PC-9 (cell line): ENCODE results near the gene EIF3I.

ENCODE experiments used
- EZH2 ChIP-seq: fragments of 200-600 bp; sonication (generic); IDR thresholded peaks from 2 replicates; pipeline ENCODE4 v1.8.0; 2017; ENCODE audit warnings: antibody characterized with exemption, low read depth
- TF ChIP-seq, protein P1 (sequence below): fragments of 200-600 bp; sonication (generic); conservative IDR thresholded peaks from 2 replicates; pipeline ENCODE4 v1.6.1; 2017; ENCODE audit warnings: mixed run types, antibody characterized with exemption, mild to moderate bottlenecking, moderate library complexity

DNA sequence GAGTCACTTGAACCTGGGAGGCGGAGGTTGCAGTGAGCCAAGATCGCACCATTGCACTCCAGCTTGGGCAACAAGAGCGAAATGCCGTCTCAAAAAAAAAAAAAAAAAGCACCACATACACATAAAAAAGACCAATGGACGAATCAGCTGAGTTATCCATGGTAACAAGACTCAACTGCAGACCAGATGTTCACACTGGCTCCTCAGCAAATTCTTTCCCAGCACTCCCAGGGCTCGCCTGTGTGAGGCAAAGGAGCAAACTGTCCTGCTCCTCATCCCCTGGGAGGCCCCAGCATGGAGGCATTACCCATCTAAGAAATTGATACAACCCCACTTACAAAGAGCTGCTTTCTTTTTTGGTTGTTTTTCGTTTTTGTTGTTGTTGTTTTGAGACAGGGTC, 3.2 kb upstream of the EIF3I start:
- TF ChIP-seq, protein P1, sequence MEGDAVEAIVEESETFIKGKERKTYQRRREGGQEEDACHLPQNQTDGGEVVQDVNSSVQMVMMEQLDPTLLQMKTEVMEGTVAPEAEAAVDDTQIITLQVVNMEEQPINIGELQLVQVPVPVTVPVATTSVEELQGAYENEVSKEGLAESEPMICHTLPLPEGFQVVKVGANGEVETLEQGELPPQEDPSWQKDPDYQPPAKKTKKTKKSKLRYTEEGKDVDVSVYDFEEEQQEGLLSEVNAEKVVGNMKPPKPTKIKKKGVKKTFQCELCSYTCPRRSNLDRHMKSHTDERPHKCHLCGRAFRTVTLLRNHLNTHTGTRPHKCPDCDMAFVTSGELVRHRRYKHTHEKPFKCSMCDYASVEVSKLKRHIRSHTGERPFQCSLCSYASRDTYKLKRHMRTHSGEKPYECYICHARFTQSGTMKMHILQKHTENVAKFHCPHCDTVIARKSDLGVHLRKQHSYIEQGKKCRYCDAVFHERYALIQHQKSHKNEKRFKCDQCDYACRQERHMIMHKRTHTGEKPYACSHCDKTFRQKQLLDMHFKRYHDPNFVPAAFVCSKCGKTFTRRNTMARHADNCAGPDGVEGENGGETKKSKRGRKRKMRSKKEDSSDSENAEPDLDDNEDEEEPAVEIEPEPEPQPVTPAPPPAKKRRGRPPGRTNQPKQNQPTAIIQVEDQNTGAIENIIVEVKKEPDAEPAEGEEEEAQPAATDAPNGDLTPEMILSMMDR, result no peak
- no peak for TF ChIP-seq EZH2
